Thyroid gland (tissue), 4 donors: ENCODE data around the gene ARHGAP28.

Experiments used
- CTCF ChIP-seq, 6 experiments: fragments of 200-600 bp in 3 of 6; fragments of 450-650 bp in 3 of 6; sonication (generic) in 3 of 6; IDR thresholded peaks; one replicate each; pipeline ENCODE4 v1.5.1; 2016 to 2019; ENCODE audit warnings: antibody characterized with exemption in 6 of 6, mild to moderate bottlenecking in 2 of 6, inconsistent platforms in 1 of 6, moderate library complexity in 1 of 6
- POLR2A ChIP-seq, 2 donors: fragments of 450-650 bp; IDR thresholded peaks; one replicate each; pipeline ENCODE4 v1.6.1; 2017; ENCODE audit warnings: antibody characterized with exemption in 2 of 2, mild to moderate bottlenecking in 2 of 2, moderate library complexity in 1 of 2

- TF ChIP-seq CTCF (IDR thresholded peaks at IDR 0.05) (no peak), POLR2A (IDR thresholded peaks at IDR 0.05) (no peak)
Measured at GRCh38 chr18:6744816-6745455, 15.4 kb downstream of the ARHGAP28 start.
